ENCODE measurements around the gene SP2.

Gene SP2

GRCh38 chr17:47895856-47896671, at the start of gene SP2:
TSS of gene SP2 (plus strand) at chr17:47896236. CDS start at chr17:47896287, 51 bp downstream.
- peak; percentile 100 for DNase-seq

DNA sequence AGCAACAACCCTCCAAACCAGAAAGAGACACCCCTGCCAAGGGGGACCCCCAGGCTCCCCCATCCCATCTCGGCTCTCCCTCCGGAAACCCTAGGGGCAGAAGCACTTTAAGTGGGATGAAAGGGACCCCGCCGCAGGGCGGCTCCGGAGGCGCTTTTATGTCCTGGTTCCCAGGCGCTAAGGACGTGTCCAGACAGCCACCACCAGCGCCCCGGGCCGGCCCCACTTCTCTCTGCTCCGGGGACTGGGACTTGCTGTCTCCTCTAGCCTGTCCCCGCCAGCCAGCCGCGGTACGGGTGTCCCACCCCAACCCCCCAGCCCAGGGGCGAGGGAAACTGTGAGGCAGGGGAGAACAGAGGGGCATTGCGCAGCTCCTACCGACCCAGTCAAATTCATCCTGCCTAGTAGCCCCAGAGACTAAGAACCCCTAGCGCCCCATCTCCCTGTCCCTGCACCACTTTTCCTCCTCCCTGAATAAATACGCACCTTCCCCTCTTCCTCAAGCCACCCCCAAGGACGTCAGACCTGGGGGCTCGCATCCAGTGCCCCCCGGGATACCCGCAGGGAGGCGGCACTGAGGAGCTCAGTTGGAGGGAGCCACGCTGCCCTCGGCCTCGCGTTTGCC, 49.2 kb upstream of the SP2 start:
- no peak for DNase-seq

GRCh38 chr17:47847341-47848197, 48.5 kb upstream of the SP2 start:
- DNase-seq, result peak in 1 of 2 experiments; percentile 36

GRCh38 chr17:47848198-47848513, 47.9 kb upstream of the SP2 start:
- DNase-seq, result no peak

DNA sequence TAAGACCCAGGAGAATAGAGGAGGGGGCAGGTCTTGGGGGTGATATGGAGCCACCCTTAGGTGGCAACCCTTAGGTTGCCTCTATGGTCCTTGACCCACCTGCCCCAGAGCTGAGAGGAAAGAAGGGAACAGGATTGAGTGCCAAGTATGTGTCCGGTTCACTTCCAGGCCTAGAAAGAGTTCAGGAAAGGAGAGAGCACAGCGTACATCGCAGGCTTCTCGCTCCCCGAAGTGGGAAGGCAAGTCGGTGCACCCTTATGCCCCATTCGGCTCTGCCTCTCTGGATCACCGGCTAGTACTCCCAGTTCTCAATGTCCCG, 45.7 kb upstream of the SP2 start:
- no peak for DNase-seq

DNA sequence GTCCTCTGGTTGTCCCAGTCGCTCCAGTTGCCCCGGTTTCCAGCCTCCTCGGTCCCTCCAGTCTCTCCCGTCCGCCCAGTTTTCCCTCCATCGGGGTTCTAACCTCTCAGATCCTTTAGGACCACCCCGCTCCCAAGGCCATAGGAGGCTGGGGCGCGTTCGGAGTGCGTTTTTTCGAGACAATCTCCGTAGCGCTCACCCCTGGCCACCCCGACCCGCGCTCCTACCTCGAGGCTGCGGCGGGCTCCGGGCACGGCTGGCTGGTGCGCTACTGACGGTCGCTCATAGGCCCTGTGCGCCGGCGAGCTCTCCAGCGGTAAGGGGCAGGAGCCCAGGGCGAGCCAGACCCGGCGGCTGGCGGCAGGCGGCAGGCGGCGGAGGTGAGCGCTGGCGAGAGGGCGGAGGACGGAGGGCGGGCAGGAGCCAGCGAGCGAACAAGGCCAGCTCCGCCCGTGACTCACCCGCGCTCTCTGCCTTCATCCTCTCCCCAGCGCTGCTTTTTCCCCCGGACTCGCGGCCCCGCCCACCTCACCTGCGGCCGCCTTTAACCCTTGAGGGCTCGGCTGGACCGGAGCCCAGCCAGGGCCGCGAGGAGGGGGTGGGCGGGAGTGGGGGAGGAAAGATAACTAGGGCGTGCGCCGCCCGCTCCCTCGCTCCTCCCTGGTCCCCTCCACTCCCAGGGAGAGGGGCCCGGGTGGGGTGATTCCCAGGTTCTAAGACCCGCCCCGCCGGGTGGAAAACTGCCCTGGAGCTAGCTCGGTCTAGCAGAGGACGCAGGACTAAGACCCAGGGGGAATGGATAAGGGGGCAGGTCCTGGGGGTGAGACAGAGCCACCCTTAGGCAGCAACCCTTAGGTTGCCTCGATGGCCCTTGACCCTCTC, 45.1 kb upstream of the SP2 start, which contains the start of gene SP6:
Gene SP6 (minus strand): TSS at position 472 of the 882 bp plus-strand sequence. CDS start 2,734 bp downstream, outside the sequence.
- DNase-seq, result no peak

GRCh38 chr17:47851764-47852112, 44.3 kb upstream of the SP2 start:
- DNase-seq, result no peak

GRCh38 chr17:47852113-47852949, 43.7 kb upstream of the SP2 start:
- no peak for DNase-seq

GRCh38 chr17:47853616-47854015, 42.4 kb upstream of the SP2 start:
- no peak for DNase-seq

GRCh38 chr17:47855737-47856136, 40.3 kb upstream of the SP2 start:
- no peak for DNase-seq

- no peak for DNase-seq
Observed at GRCh38 chr17:47856830-47857229, 39.2 kb upstream of the SP2 start.

- DNase-seq, result no peak
Observed at GRCh38 chr17:47857551-47858455, 38.2 kb upstream of the SP2 start.

DNA sequence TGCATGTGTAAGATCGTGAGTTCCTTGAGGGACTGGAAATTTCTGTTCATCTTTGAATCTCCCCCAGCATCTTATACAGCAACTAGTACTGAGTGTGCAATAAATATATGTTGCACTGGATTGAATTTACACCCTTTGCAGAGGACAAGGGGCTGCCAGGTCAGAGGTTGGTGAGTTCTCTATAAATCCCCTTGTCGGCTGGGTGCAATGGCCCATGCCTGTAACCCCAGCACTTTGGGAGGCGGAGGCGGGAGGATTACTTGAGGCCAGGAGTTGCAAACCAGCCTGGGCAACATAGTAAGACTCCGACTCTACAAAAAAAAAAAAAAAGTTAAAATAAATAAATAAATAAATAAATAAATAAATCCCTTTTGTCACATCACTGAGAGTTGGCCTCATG, 35.6 kb upstream of the SP2 start:
- no peak for DNase-seq

- no peak for DNase-seq
Observed at GRCh38 chr17:47862621-47863440, 33.2 kb upstream of the SP2 start.

DNA sequence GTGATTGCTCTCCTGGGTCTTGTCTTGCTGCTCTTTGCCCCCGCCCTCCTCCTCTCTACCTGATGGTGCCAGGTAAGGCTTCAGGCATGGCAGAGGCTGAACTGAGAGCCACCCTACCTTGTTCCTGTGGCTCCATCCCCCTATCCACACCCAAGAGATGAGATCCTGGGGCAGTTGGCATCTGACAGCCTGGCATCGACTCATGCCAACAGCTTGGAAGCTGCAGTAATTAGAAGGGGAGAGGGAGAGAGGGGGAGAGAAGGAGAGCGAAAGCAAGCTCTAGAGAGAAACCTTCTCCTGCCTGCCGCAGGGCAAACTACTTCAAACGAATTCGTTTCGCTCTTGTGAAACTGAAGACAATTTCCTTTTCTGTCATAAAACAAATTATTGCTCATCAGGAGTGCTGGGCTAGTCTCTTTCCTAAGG, 31.2 kb upstream of the SP2 start:
- no peak for DNase-seq

GRCh38 chr17:47866941-47867340, 29.1 kb upstream of the SP2 start:
- no peak for DNase-seq

DNA sequence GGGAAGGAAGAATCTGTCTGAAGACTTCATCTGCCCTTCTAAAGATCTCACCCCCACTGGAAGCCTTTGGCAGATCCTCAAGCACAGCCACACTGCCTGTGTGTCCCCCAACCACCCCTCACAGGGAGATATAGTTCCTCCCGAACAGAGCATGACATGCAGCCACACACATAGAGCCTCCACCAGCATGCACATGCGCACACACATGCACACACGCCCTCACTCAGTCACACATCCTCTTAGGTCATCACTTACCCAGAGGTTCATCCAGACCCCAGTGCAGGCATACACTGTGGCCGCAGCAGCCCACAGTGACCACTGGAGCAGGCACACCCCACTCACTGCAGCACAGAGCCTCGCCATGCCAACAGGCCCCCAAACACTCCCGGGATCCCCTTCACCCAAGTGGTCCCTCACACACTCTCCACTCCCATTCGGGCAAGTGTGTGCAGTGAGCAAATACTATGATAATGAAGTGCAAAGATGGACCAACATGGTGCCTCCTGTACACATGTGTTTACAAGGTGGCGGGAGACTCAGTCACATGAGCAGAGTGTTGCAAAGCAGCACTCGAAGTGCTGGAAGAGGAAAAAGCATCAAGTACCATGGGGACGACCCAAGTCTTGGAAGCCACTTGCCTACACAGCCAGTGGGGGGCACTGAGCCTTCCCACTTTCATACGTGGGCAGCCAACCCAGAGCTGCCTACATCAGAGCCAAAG, 28.1 kb upstream of the SP2 start:
- DNase-seq, result no peak

DNA sequence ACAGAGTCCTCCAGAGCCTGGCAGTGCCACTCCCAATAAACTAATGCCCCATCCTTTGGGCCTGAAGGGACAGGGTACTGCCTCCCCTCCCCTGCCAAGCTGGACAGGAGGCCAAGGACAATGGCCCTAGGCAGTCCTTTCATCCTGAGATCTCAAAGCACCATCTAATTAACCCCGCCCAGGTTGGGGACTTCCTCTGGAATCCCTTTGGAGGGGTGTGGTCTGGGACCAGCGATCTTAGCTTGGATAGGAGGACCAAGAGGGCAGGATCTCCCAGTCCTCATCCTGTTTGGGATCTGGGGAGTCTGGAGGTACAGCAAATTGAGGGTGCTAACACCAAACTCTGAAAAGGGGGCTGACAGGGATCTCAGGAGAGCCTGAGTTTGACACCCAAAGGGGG, 26.9 kb upstream of the SP2 start:
- DNase-seq, result no peak

DNA sequence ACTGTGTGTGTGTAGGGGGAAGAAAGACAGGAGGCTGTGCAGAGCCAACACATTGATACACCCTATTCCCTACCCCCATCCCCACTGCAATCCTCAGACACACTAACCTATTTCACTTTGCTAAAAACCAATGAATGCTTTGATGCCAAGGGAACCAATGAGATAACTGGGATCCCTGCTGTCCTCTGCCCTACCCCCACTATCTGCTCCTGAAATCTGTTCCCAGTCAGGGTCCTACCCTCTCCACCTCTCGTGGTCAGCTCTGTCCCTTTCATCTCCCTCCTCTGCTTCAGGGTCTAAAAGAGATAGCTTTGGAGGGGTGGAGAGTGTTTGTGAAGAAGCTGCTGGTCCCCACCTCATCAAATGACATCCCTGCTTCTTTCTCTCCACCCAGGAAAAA, 26.0 kb upstream of the SP2 start:
- DNase-seq, result no peak

All from AML-193 (cell line).